NCI-H345 treated with DMSO at 0.1 percent for 48 hours (cell line): ENCODE measurements around the gene SDC3.

Experiments used
- DNase-seq: peaks from one replicate; lab custom pipeline; 2025; ENCODE audit not compliant: unreplicated experiment; lab: John Stamatoyannopoulos, UW

The SDC3 gene

GRCh38 chr1:30855686-30856259, 52.8 kb downstream of the SDC3 start:
- no peak for DNase-seq

- no peak for DNase-seq
Measured at GRCh38 chr1:30853350-30853749, 55.2 kb downstream of the SDC3 start.

GRCh38 chr1:30852026-30852425, 56.5 kb downstream of the SDC3 start:
- no peak for DNase-seq

- no peak for DNase-seq
Measured at GRCh38 chr1:30851286-30851685, 57.3 kb downstream of the SDC3 start.

GRCh38 chr1:30850607-30851006, 58.0 kb downstream of the SDC3 start:
- DNase-seq = no peak

- no peak for DNase-seq
Measured at GRCh38 chr1:30848130-30848529, 60.4 kb downstream of the SDC3 start.

- DNase-seq = no peak
Measured at GRCh38 chr1:30847358-30847972, 61.1 kb downstream of the SDC3 start.

- DNase-seq = no peak
Measured at GRCh38 chr1:30846587-30846986, 62.0 kb downstream of the SDC3 start.

GRCh38 chr1:30845904-30846290, 62.7 kb downstream of the SDC3 start:
- no peak for DNase-seq

GRCh38 chr1:30845237-30845903, 63.2 kb downstream of the SDC3 start:
- no peak for DNase-seq

- DNase-seq = no peak
Measured at GRCh38 chr1:30844631-30845030, 63.9 kb downstream of the SDC3 start.

GRCh38 chr1:30842697-30843354, 65.7 kb downstream of the SDC3 start:
- DNase-seq = no peak

- DNase-seq = no peak
Measured at GRCh38 chr1:30840904-30841598, 67.5 kb downstream of the SDC3 start.

GRCh38 chr1:30839827-30840359, 68.7 kb downstream of the SDC3 start:
- DNase-seq = no peak

GRCh38 chr1:30838996-30839395, 69.6 kb downstream of the SDC3 start:
- no peak for DNase-seq

- DNase-seq = no peak
Measured at GRCh38 chr1:30837653-30838052, 70.9 kb downstream of the SDC3 start.

- no peak for DNase-seq
Measured at GRCh38 chr1:30834253-30834652, 74.3 kb downstream of the SDC3 start.

- no peak for DNase-seq
Measured at GRCh38 chr1:30830537-30830936, 78.0 kb downstream of the SDC3 start.

GRCh38 chr1:30829889-30830288, 78.7 kb downstream of the SDC3 start:
- no peak for DNase-seq

GRCh38 chr1:30824736-30825429, 83.7 kb downstream of the SDC3 start:
- DNase-seq = no peak
